Testis (tissue), 2 donors: ENCODE results near the gene AGBL4.

Experiments
- POLR2A ChIP-seq: fragments of 450-650 bp; IDR thresholded peaks from one replicate; pipeline ENCODE4 v1.6.1; 2017; ENCODE audit warnings: antibody characterized with exemption, mild to moderate bottlenecking, moderate library complexity
- TF ChIP-seq, protein P1 (sequence below), 3 experiments: fragments of 450-650 bp in 2 of 3; fragments of 200-600 bp in 1 of 3; sonication (generic) in 1 of 3; IDR thresholded peaks; one replicate each; pipeline ENCODE4 v1.5.1; 2016 to 2019; ENCODE audit warnings: antibody characterized with exemption in 3 of 3, mild to moderate bottlenecking in 2 of 3, moderate library complexity in 1 of 3

DNA sequence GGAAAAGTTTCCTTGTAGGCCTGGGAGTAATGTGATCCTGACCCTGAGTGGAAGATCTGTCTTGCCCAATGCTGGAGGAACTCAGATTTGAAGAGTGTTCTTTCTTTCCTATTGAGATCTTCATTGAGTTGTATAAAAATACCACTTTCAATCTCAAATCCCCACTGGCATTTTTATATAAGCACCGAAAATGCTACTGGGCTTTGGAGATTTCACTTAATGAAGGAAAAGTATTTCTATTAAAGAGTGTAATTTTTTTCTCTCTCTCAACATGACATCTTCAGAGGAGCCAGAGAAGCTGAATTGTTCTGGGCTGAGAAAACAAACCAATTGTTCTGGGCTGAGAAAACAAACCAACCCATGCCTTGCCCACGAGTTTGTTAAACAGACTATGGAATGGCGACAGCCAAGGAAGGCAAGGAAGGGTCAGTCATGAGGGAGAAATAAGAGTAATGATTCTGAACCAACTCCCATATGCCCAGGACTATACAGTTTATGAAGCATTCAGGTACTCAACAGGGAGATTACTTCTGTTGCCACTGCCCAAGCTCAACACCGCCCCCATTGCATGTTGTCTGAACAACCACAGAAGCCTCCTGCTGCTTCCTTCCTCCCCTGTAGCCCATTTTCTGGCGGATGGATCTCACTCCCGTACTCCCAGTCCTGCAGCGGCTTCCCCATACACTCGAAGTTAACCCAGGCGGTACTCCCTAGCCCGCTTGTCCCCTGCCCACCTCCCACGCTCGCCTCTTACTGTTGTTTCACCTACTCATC, 1350.2 kb downstream of the AGBL4 start:
- TF ChIP-seq, protein P1, sequence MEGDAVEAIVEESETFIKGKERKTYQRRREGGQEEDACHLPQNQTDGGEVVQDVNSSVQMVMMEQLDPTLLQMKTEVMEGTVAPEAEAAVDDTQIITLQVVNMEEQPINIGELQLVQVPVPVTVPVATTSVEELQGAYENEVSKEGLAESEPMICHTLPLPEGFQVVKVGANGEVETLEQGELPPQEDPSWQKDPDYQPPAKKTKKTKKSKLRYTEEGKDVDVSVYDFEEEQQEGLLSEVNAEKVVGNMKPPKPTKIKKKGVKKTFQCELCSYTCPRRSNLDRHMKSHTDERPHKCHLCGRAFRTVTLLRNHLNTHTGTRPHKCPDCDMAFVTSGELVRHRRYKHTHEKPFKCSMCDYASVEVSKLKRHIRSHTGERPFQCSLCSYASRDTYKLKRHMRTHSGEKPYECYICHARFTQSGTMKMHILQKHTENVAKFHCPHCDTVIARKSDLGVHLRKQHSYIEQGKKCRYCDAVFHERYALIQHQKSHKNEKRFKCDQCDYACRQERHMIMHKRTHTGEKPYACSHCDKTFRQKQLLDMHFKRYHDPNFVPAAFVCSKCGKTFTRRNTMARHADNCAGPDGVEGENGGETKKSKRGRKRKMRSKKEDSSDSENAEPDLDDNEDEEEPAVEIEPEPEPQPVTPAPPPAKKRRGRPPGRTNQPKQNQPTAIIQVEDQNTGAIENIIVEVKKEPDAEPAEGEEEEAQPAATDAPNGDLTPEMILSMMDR (IDR thresholded peaks at IDR 0.05), result no peak
- TF ChIP-seq POLR2A, result no peak
